GM19372 (cell line): ENCODE measurements around the gene TTC1.
A peak's percentile ranks its signal among the peaks of the same experiment; 100 is the strongest.
"Not testable (repeated sequence)": the region's sequence is repeated elsewhere in the genome, so short reads cannot be mapped to it uniquely, and the experiment has no call there.

Experiments
- ATAC-seq: cut with Tn5 transposase; IDR thresholded peaks from one replicate; pipeline ENCODE4 v1.9.1; 2021; ENCODE audit warnings: mild to moderate bottlenecking, low read depth, moderate library complexity; ENCODE audit not compliant: unreplicated experiment

The TTC1 gene

GRCh38 chr5:160008877-160009590, at the start of gene TTC1:
Gene TTC1, plus strand, starts transcription at chr5:160009139. Its CDS starts 1,390 bp downstream, at chr5:160010529.
- ATAC-seq: peak; percentile 100

GRCh38 chr5:159961176-159962160, 47.5 kb upstream of the TTC1 start:
- no peak for ATAC-seq

GRCh38 chr5:159962214-159962613, 46.7 kb upstream of the TTC1 start:
- ATAC-seq: no peak

- no peak for ATAC-seq
These were observed 45.0 kb upstream of the TTC1 start for GRCh38 chr5:159963935-159964334.

GRCh38 chr5:159965031-159965837, 43.7 kb upstream of the TTC1 start:
- no peak for ATAC-seq

GRCh38 chr5:159965838-159966128, 43.2 kb upstream of the TTC1 start:
- ATAC-seq: not testable (repeated sequence)

- ATAC-seq: no peak
These were observed 39.0 kb upstream of the TTC1 start for GRCh38 chr5:159969966-159970365.

- no peak for ATAC-seq
These were observed 37.9 kb upstream of the TTC1 start for GRCh38 chr5:159971038-159971437.

GRCh38 chr5:159971514-159971913, 37.4 kb upstream of the TTC1 start:
- ATAC-seq: no peak

GRCh38 chr5:159971931-159972461, 36.9 kb upstream of the TTC1 start:
- ATAC-seq: no peak

- no peak for ATAC-seq
These were observed 36.2 kb upstream of the TTC1 start for GRCh38 chr5:159972538-159973362.

- no peak for ATAC-seq
These were observed 33.4 kb upstream of the TTC1 start for GRCh38 chr5:159975462-159976019.

GRCh38 chr5:159976921-159977320, 32.0 kb upstream of the TTC1 start:
- ATAC-seq: no peak

- ATAC-seq: no peak
These were observed 30.6 kb upstream of the TTC1 start for GRCh38 chr5:159978358-159978757.

GRCh38 chr5:159982421-159983173, 26.3 kb upstream of the TTC1 start:
- no peak for ATAC-seq

GRCh38 chr5:159987031-159987674, 21.8 kb upstream of the TTC1 start:
- peak; percentile 97 for ATAC-seq

- ATAC-seq: no peak
These were observed 18.4 kb upstream of the TTC1 start for GRCh38 chr5:159990506-159990905.

- ATAC-seq: no peak
These were observed 16.4 kb upstream of the TTC1 start for GRCh38 chr5:159992566-159992965.
